NCI-H128 (cell line): ENCODE results near the gene IFIT3.
"Not testable (repeated sequence)": the region's sequence is repeated elsewhere in the genome, so short reads cannot be mapped to it uniquely, and the experiment has no call there.

Experiments used
- DNase-seq: peaks from one replicate; lab custom pipeline; 2025; ENCODE audit not compliant: unreplicated experiment; lab: John Stamatoyannopoulos, UW

Gene IFIT3, protein sequence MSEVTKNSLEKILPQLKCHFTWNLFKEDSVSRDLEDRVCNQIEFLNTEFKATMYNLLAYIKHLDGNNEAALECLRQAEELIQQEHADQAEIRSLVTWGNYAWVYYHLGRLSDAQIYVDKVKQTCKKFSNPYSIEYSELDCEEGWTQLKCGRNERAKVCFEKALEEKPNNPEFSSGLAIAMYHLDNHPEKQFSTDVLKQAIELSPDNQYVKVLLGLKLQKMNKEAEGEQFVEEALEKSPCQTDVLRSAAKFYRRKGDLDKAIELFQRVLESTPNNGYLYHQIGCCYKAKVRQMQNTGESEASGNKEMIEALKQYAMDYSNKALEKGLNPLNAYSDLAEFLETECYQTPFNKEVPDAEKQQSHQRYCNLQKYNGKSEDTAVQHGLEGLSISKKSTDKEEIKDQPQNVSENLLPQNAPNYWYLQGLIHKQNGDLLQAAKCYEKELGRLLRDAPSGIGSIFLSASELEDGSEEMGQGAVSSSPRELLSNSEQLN

DNA sequence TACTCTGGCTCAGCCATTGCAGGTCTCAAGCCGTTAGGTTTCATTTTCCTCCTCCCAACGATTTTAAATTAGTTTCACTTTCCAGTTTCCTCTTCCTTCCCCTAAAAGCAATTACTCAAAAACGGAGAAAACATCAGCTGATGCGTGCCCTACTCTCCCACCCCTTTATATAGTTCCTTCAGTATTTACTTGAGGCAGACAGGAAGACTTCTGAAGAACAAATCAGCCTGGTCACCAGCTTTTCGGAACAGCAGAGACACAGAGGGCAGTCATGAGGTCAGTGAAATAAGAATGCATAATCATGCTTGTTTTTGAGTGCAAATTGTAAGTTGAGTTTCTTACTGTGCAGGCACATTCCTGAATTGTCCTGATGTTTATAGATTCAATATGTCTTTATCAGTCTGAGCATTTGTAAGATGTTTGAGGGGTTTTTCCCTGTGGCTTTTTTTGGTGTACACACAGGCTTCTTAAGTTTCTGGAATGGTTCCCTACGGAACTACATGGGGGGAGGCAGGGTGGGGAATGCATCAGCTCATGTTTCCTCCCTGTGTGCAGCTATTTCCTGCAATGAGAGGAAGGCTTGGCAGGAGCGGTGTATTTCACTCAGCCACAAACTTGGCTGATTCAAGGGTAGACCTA is at the start of gene IFIT3:
TSS of gene IFIT3 (plus strand) at position 195 of the 639 bp plus-strand sequence. CDS start at position 272, 77 bp downstream.
- no peak for DNase-seq

GRCh38 chr10:89278034-89278535 is 49.7 kb upstream of the IFIT3 start:
- DNase-seq, result no peak

GRCh38 chr10:89278900-89279392 is 48.9 kb upstream of the IFIT3 start:
- DNase-seq, result no peak

DNA sequence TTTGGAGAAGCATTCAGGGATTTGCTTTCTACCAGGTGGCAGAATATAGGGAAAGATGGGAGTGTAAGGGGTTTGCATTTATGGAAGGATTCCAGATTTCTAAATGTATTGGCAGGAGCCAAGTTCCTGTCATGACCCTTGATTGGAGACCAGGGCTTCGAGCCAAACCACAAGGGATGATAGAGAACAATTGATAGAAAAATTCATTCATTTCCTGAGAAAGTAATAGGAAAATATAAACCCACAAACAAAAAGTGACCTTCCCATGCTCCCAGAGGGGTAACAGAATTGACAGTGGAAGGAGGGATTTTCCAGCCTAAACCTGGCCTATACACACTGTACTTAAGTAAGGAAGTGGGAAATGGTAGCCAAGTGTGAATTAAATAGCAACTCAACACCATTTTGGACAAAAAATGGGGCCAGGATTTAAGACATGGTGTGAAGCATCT is 48.4 kb upstream of the IFIT3 start:
- no peak for DNase-seq

- no peak for DNase-seq
These were observed 47.3 kb upstream of the IFIT3 start for GRCh38 chr10:89280508-89280907.

- no peak for DNase-seq
These were observed 46.0 kb upstream of the IFIT3 start for GRCh38 chr10:89281606-89282395.

GRCh38 chr10:89283025-89283935 is 44.5 kb upstream of the IFIT3 start:
- no peak for DNase-seq

DNA sequence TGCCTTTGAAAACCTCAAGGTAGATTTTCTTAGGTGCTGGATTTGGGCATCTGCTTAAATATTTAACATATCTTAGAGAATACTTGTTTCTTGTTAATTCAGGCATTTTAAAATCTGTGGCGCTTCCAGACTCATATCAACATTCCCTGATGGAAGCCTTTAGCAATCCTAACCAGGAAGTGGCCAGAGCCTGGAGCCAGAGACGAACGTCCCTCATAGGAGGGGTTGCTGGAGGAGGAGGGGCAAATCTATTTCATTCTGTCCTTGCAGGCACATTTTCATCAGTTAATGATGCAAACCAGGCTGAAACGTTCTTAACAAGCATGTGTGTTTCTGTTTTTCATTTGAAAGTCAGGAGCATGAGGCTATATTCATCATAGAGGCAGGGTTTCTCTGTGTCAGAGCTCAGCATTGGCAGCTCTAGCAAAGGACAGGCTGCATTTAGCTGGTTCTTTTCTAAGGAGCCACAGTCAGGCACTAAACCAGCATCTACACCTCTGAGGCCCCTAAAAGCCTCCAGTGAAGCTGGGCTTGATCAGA is 43.8 kb upstream of the IFIT3 start:
- no peak for DNase-seq

DNA sequence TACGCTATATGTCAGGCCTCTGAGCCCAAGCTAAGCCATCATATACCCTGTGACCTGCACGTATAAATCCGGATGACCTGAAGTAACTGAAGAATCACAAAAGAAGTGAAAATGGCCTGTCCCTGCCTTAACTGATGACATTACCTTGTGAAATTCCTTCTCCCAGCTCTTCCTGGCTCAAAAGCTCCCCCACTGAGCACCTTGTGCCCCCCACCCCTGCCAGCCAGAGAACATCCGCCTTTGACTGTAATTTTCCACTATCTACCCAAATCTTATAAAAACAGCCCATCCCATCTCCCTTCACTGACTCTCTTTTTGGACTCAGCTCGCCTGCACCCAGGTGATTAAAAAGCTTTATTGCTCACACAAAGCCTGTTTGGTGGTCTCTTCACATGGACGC is 43.1 kb upstream of the IFIT3 start:
- not testable (repeated sequence) for DNase-seq

DNA sequence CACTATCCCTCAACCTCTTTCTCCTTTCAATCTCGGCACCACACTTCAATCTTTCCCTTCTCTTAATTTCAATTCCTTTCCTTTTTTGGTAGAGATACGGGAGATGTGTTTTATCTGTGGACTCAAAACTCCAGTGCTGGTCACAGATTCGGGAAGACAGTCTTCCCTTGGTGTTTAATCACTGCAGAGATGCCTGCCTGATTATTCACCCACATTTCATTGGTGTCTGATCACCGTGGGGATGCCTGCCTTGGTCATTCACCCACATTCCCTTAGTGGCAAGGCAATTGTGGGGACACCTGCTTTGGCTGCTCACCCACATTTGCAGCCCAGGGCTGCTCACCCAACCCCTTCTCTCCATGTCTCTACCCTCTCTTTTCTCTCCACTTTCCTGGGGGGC is 42.5 kb upstream of the IFIT3 start:
- DNase-seq, result not testable (repeated sequence)

DNA sequence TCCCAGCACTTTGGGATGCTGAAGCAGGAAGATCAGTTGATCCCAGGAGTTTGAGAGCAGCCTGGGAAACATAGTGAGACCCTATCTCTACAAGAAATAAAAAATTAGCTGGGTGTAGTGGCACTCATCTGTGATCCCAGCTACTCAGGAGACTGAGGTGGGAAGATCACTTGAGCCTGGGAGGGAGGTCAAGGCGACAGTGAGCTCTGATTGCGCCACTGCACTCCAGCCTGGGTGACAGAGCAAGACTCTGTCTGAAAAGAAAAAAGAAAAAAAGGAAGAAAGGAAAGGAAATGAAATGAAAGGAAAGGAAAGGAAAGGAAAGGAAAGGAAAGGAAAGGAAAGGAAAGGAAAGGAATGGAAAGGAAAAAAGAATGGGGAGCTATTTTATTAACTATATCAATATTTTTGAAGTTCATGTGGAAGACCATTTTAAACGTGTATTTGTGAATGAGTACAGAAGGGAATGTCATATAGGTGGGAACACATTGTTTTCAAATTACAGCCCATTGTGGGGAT is 33.0 kb upstream of the IFIT3 start:
- DNase-seq, result no peak

- no peak for DNase-seq
These were observed 32.2 kb upstream of the IFIT3 start for GRCh38 chr10:89295597-89295996.

- no peak for DNase-seq
These were observed 31.6 kb upstream of the IFIT3 start for GRCh38 chr10:89296220-89296648.

DNA sequence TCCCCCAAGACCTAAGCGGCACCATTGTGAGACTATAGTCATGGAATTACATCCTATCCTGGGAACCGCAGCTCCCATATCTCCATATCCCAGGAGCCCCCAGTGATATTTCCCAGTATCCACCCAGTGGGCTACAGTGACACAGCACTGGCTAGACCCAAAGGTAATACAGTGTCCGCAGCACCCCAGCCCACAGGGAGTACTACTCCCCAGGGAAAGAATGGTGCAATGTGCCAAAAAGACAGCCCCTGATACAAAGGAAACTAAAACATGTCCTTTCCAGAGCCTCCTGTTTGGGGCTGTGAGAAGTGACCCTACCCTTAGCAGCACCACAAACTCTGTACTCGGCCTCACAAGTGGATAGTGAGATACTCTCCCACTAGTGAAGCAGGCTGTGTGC is 30.4 kb upstream of the IFIT3 start:
- no peak for DNase-seq

GRCh38 chr10:89297791-89298190 is 30.0 kb upstream of the IFIT3 start:
- no peak for DNase-seq

DNA sequence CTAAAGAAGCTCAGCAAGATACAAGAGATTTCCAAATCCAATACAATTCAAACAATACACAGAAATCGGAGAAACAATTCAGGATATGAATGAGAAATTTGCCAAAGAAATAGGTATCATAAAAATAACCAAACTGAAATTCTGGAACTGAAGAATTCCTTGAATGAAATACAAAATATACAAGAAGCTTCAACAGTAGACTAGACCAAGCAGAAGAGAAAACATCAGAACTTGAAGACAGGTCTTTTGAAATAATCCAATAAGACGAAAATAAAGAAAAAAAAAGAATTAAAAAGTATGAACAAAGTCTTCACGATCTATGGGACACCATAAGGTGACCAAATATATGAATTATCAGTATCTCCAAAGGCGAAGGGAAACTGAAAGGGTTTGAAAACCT is 28.8 kb upstream of the IFIT3 start:
- DNase-seq, result no peak

GRCh38 chr10:89301232-89301631 is 26.6 kb upstream of the IFIT3 start:
- DNase-seq, result no peak

- DNase-seq, result no peak
These were observed 25.9 kb upstream of the IFIT3 start, which contains the start of gene IFIT2 for GRCh38 chr10:89301721-89302445. IFIT2 (plus strand) TSS chr10:89302046; CDS start chr10:89302124, 78 bp downstream.

DNA sequence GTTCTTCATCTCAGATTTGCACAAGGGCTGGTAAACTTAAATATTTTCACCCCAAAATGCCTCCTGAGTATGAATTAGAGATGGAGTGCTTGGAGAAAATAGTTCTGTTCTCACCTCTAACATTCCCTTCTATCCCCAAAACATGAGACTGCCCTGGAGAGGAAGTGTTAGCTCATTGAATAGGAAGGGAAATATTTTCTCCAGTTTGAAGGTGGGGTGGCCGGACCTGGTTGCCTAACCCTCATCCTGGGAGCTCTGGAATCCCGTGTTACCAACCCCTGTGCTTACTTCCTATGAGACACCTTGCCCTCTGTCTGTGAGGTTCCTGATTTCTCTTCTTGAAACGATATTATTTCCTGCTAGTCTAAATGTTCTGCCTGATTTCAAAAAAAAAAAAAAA is 25.2 kb upstream of the IFIT3 start:
- DNase-seq, result no peak
